ENCODE results near the gene ATXN7L1.

ATXN7L1 gene

GRCh38 chr7:105764506-105764905 is 111.9 kb downstream of the ATXN7L1 start:
- TF ChIP-seq GATA3 (IDR thresholded peaks at IDR 0.05; ENCODE audit: low read depth, low read length) (no peak), GATA2 (IDR thresholded peaks at IDR 0.05; ENCODE audit: low read depth, low read length) (no peak)

GRCh38 chr7:105760551-105761447 is 115.6 kb downstream of the ATXN7L1 start:
- no peak for TF ChIP-seq GATA3 (IDR thresholded peaks at IDR 0.05; ENCODE audit: low read depth, low read length)
- no peak for TF ChIP-seq GATA2 (IDR thresholded peaks at IDR 0.05; ENCODE audit: low read depth, low read length)

- TF ChIP-seq GATA3 (IDR thresholded peaks at IDR 0.05; ENCODE audit: low read depth, low read length) (peak; percentile 59), GATA2 (IDR thresholded peaks at IDR 0.05; ENCODE audit: low read depth, low read length) (peak; percentile 83)
Measured at GRCh38 chr7:105759670-105760550, 116.5 kb downstream of the ATXN7L1 start.

- TF ChIP-seq GATA3 (IDR thresholded peaks at IDR 0.05; ENCODE audit: low read depth, low read length) (no peak), GATA2 (IDR thresholded peaks at IDR 0.05; ENCODE audit: low read depth, low read length) (no peak)
Measured at GRCh38 chr7:105756367-105756766, 120.0 kb downstream of the ATXN7L1 start.

- no peak for TF ChIP-seq GATA2 (IDR thresholded peaks at IDR 0.05; ENCODE audit: low read depth, low read length)
- TF ChIP-seq GATA3 (IDR thresholded peaks at IDR 0.05; ENCODE audit: low read depth, low read length) = no peak
Measured at GRCh38 chr7:105752671-105753275, 123.6 kb downstream of the ATXN7L1 start.

DNA sequence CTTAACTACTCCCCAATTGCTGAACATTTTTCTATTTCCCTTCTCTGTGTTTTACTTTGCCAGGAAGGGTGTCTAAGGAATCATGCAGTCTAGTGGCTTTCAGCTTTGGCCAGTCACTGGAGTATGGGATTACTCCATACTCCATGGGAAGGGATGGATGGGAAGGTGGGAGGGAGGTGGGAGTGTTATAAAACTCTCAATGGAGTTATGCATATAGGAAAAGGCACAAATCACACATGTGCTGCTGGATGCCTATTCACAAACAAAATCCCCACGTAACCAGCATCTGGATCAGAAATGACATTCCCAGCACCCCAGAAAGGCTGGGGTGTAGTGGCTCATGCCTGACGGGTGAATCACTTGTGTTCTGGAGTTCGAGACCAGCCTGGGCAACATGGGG is 125.3 kb downstream of the ATXN7L1 start:
- TF ChIP-seq GATA2 (IDR thresholded peaks at IDR 0.05; ENCODE audit: low read depth, low read length) (no peak), GATA3 (IDR thresholded peaks at IDR 0.05; ENCODE audit: low read depth, low read length) (no peak)

DNA sequence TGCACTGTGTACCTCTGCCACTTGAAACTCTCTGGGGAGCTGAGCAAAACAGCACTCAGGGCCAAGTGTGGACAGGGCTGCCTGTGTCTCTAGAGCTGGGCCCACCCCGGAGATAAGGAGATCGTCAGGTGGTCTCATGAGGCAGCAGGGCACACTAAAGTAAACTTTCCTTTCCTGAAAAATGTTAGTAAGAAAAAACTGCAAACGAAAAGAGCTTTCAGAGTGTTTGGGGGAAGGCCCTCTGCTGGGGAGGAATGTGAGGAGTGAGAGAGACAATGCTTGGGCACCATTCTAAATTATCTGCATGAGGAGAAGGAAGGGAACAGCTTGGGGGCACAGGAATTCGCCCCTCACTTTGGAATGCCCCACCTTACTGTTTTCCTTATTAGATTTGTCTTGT is 127.7 kb downstream of the ATXN7L1 start:
- TF ChIP-seq GATA2 (IDR thresholded peaks at IDR 0.05; ENCODE audit: low read depth, low read length) = no peak
- no peak for TF ChIP-seq GATA3 (IDR thresholded peaks at IDR 0.05; ENCODE audit: low read depth, low read length)

- TF ChIP-seq GATA3 (IDR thresholded peaks at IDR 0.05; ENCODE audit: low read depth, low read length) = no peak
- TF ChIP-seq GATA2 (IDR thresholded peaks at IDR 0.05; ENCODE audit: low read depth, low read length) = no peak
Measured at GRCh38 chr7:105745681-105746330, 130.6 kb downstream of the ATXN7L1 start.

GRCh38 chr7:105744258-105744657 is 132.1 kb downstream of the ATXN7L1 start:
- TF ChIP-seq GATA2 (IDR thresholded peaks at IDR 0.05; ENCODE audit: low read depth, low read length) (no peak), GATA3 (IDR thresholded peaks at IDR 0.05; ENCODE audit: low read depth, low read length) (no peak)

DNA sequence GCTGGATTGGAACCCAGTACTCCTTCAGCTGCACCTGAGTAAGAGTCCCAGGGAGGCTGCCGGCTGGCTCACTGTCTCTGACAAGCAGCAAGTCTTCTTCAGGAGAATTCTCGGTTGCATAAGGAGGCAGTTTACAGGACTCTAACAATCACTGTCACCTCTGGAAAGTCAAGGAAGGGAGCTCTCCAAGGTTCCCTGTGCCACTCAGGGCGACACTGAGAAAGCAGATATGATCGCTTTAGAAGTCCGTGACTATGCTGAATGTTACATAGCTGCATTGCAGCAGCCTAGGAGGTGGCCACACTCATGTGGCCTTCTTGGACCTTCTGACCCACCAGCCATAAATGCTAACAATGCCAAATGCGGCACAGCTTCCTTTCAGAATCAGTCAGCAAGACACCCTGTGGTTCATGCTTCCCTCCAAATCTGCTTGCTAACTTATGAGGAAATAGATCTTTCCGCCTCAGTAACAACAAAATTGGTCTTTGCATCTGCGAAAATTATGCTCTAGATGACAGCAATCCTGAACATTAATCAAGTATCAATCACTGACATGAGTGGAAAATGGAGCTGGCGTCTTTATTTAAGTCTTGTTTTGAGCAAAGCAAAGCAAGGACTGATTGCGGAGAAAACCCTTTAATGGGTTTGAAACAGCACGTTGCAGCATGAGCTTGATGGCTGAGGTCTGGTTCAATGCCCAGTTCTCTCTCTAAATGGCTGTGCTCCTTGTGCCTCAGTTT is 132.9 kb downstream of the ATXN7L1 start:
- TF ChIP-seq GATA2 (IDR thresholded peaks at IDR 0.05; ENCODE audit: low read depth, low read length) (no peak), GATA3 (IDR thresholded peaks at IDR 0.05; ENCODE audit: low read depth, low read length) (no peak)

DNA sequence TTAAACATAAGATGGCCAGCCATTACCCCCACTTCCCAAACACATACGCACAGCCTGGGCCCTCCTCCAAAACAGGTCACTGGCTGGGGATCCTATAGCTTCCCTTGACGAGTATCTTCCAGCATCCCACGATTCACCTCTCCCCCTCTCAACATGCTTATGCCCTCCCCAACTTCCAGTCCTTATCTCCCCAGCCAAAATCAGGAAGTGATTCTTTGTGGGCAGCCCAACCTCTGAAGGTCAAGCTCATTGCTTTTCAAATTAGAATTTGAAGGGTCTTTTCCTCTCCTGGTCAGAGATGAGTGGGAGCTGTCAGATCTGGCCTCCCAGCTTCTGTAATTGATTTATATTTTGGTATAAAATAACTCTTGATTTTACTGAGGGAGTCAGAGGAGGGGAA is 133.6 kb downstream of the ATXN7L1 start:
- no peak for TF ChIP-seq GATA2 (IDR thresholded peaks at IDR 0.05; ENCODE audit: low read depth, low read length)
- no peak for TF ChIP-seq GATA3 (IDR thresholded peaks at IDR 0.05; ENCODE audit: low read depth, low read length)

DNA sequence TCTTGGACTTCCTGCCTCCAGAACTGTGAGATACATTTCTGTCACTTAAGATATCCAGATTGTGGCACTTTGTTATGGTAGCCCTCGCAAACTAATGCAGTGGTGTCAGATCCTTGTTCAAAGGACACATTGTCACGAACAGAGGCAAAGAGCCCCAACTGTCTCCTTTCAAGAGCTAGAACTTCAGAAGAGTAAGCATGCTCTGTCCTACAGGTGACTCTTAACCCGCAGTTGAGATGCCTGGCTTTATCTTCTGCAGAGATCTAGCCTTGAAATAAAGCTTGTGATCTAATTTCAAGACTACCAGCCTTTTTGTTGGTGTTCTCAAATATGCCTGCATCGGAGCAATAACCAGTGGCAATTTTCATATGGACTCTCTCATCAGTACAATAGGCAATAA is 134.4 kb downstream of the ATXN7L1 start:
- TF ChIP-seq GATA3 (IDR thresholded peaks at IDR 0.05; ENCODE audit: low read depth, low read length) (no peak), GATA2 (IDR thresholded peaks at IDR 0.05; ENCODE audit: low read depth, low read length) (no peak)

DNA sequence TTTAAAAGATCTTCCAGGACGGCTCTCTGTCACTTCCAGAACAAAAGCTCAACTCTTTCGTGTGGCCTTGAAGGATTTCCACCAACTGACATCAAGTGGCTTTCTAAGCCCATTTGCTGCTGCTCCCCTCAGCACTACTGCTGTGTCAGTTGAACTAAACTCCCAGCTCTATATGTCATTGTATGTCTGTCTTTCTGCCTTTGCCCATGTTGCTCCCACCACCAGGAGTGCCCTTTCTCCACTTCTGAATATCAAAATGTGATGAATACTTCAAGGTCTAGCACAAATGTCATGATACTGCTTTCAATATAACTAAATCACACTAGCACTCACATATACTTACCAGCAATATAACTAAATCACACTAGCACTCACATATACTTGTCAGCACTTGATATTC is 138.3 kb downstream of the ATXN7L1 start:
- TF ChIP-seq GATA2 (IDR thresholded peaks at IDR 0.05; ENCODE audit: low read depth, low read length) (no peak), GATA3 (IDR thresholded peaks at IDR 0.05; ENCODE audit: low read depth, low read length) (no peak)

Data from SH-SY5Y (cell line).